ENCODE results near the gene AHSP.

The AHSP gene

GRCh38 chr16:31504159-31504558, 23.5 kb upstream of the AHSP start:
- Histone ChIP-seq H3K27me3 (replicated peaks) (no peaks in the 10 kb centered on the region), H3K27ac (no peak overlapping the region), H3K36me3 (replicated peaks) (peaks cover 14% of the 10 kb centered on the region), H3K4me3 (ENCODE audit: low read depth, low read length) (no peak overlapping the region)
- in situ Hi-C loops (cut with HindIII; ENCODE audit: low pct_ligation_motif_present, low sequenced_read_pairs): no loop called here
- DNase-seq: no peak
- TF ChIP-seq CTCF (IDR thresholded peaks at IDR 0.05; ENCODE audit: low read depth, low read length, missing control alignments): no peak

- no peak for TF ChIP-seq CTCF (IDR thresholded peaks at IDR 0.05; ENCODE audit: low read depth, low read length, missing control alignments)
- no peak for DNase-seq
- Histone ChIP-seq H3K27me3 (replicated peaks) (no peaks in the 10 kb centered on the region), H3K4me3 (ENCODE audit: low read depth, low read length) (no peak overlapping the region), H3K36me3 (replicated peaks) (peaks cover 7% of the 10 kb centered on the region), H3K27ac (no peak overlapping the region)
- in situ Hi-C loops (cut with HindIII; ENCODE audit: low pct_ligation_motif_present, low sequenced_read_pairs): no loop called here
Observed at GRCh38 chr16:31505483-31505882, 22.2 kb upstream of the AHSP start.

GRCh38 chr16:31507617-31507928, 20.1 kb upstream of the AHSP start:
- DNase-seq: no peak
- in situ Hi-C loops (cut with HindIII; ENCODE audit: low pct_ligation_motif_present, low sequenced_read_pairs): no loop called here
- Histone ChIP-seq H3K4me3 (ENCODE audit: low read depth, low read length) (peak overlapping the region; percentile 97), H3K27ac (peak overlapping the region; percentile 97), H3K36me3 (replicated peaks) (peaks cover 7% of the 10 kb centered on the region), H3K27me3 (replicated peaks) (no peaks in the 10 kb centered on the region)
- no peak for TF ChIP-seq CTCF (IDR thresholded peaks at IDR 0.05; ENCODE audit: low read depth, low read length, missing control alignments)

GRCh38 chr16:31507929-31508705, 19.6 kb upstream of the AHSP start, which contains the start of gene RUSF1:
Gene RUSF1 (minus strand): TSS chr16:31508391. CDS start chr16:31508373, 18 bp downstream.
- H3K36me3 ChIP-seq (replicated peaks): peaks cover 7% of the 10 kb centered on the region
- in situ Hi-C loops (cut with HindIII; ENCODE audit: low pct_ligation_motif_present, low sequenced_read_pairs): no loop called here
- peak within 1 kb of the TSS; percentile 97 for H3K4me3 ChIP-seq (ENCODE audit: low read depth, low read length)
- TF ChIP-seq CTCF (IDR thresholded peaks at IDR 0.05; ENCODE audit: low read depth, low read length, missing control alignments): no peak
- peak within 1 kb of the TSS; percentile 97 for H3K27ac ChIP-seq
- DNase-seq: peak; percentile 85
- no peaks in the 10 kb centered on the region for H3K27me3 ChIP-seq (replicated peaks)

- Histone ChIP-seq H3K36me3 (replicated peaks) (peaks cover 7% of the 10 kb centered on the region), H3K27me3 (replicated peaks) (no peaks in the 10 kb centered on the region), H3K27ac (peak overlapping the region; percentile 97), H3K4me3 (ENCODE audit: low read depth, low read length) (peak overlapping the region; percentile 97)
- in situ Hi-C loops (cut with HindIII; ENCODE audit: low pct_ligation_motif_present, low sequenced_read_pairs): no loop called here
- DNase-seq: no peak
- TF ChIP-seq CTCF (IDR thresholded peaks at IDR 0.05; ENCODE audit: low read depth, low read length, missing control alignments): no peak
Observed at GRCh38 chr16:31508706-31509195, 18.9 kb upstream of the AHSP start.

Measured in brain microvascular endothelial cell (primary cell).